ENCODE data around the gene SCYGR5.

DNA sequence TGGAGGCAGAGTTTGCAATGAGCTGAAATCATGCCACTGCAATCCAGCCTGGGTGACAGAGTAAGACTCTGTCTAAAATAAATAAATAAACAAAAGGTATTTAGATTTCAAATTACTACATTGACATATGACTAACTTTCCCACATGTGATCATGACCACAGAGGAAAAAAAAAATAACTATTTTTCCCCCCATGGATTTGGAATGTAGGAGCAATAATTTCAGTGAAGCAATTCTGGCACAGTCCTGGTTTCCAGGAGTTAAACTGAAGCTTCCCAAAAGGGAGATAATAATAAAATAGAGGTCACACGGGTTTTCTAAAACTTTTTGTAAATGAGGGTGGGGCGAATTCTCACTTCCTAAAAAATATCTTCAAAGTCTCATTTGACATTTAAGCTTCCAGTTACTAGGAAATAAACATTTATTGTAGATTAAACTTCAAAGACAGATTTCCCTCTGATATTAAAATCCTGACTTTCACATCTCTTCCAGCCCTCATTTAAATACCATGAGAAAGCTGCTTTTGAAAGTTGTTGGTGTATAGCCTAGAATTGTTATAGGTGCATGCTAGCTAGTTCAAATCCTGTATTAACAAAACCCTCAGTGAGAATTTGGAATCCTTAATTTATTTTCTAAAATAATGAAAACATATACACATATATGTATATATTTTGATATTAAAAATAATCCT lies 30.5 kb downstream of the SCYGR5 start:
- TF ChIP-seq EZH2 (IDR thresholded peaks at IDR 0.05; ENCODE audit: low read length, missing control alignments): no peak
- TF ChIP-seq, protein P1, sequence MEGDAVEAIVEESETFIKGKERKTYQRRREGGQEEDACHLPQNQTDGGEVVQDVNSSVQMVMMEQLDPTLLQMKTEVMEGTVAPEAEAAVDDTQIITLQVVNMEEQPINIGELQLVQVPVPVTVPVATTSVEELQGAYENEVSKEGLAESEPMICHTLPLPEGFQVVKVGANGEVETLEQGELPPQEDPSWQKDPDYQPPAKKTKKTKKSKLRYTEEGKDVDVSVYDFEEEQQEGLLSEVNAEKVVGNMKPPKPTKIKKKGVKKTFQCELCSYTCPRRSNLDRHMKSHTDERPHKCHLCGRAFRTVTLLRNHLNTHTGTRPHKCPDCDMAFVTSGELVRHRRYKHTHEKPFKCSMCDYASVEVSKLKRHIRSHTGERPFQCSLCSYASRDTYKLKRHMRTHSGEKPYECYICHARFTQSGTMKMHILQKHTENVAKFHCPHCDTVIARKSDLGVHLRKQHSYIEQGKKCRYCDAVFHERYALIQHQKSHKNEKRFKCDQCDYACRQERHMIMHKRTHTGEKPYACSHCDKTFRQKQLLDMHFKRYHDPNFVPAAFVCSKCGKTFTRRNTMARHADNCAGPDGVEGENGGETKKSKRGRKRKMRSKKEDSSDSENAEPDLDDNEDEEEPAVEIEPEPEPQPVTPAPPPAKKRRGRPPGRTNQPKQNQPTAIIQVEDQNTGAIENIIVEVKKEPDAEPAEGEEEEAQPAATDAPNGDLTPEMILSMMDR (conservative IDR thresholded peaks at IDR 0.05 in 1 of 2, IDR thresholded peaks at IDR 0.05 in 1 of 2; ENCODE audit: low read depth in 1 of 2, low read length in 2 of 2): no peak

All from fibroblast of lung (primary cell).